NB4 (cell line): Measurements from ENCODE around the gene E2F6.

ENCODE experiments used
- POLR2A ChIP-seq: IDR thresholded peaks from 2 replicates; pipeline ENCODE4 v1.6.1; 2011; ENCODE audit warnings: mild to moderate bottlenecking; ENCODE audit not compliant: insufficient read length; ENCODE audit errors: extremely low read depth
- TF ChIP-seq, protein P1 (sequence below): IDR thresholded peaks from one replicate; pipeline ENCODE4 v1.5.1; 2012; ENCODE audit warnings: low read depth, low read length

DNA sequence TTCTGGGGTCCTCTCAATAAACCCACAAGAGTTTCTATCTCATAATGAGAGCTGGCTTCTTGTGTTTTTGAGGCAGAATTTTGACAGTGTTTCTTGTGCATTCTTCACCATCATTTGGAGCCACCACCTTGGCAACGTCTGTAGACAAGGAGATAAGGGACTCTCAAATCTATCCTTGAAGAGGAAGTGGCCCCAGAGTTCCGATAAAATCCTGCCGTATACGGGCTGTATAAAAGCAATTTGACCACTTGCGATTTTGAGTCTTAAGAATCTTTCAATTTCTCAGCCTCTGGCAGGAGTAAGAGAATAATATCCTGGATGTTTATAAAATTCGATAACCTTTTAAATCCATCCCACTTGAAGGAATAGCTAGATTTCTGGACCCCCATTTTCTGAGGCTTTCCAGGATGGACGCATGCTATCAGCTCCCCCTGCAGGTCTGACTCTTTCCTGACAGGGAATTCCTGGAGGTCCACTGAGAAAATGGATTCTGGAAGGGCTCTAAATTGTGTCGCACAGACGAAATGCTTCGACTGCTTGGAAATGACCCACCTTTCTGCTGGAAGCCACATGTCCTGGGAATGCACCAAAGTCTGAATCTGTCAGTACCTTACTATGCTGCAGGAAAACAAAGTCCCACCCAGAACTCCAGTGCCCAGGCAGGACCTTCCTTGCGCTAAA, 54.1 kb downstream of the E2F6 start:
- TF ChIP-seq, protein P1, sequence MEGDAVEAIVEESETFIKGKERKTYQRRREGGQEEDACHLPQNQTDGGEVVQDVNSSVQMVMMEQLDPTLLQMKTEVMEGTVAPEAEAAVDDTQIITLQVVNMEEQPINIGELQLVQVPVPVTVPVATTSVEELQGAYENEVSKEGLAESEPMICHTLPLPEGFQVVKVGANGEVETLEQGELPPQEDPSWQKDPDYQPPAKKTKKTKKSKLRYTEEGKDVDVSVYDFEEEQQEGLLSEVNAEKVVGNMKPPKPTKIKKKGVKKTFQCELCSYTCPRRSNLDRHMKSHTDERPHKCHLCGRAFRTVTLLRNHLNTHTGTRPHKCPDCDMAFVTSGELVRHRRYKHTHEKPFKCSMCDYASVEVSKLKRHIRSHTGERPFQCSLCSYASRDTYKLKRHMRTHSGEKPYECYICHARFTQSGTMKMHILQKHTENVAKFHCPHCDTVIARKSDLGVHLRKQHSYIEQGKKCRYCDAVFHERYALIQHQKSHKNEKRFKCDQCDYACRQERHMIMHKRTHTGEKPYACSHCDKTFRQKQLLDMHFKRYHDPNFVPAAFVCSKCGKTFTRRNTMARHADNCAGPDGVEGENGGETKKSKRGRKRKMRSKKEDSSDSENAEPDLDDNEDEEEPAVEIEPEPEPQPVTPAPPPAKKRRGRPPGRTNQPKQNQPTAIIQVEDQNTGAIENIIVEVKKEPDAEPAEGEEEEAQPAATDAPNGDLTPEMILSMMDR: peak; percentile 71
- TF ChIP-seq POLR2A: no peak
